Middle frontal gyrus (tissue), 1 donor: ENCODE data around the gene SDK1.

Source experiments
- DNase-seq: peaks from one replicate; pipeline ENCODE4 v3.0.0-alpha.2; 2015; ENCODE audit warnings: low spot score; ENCODE audit errors: extremely low spot score

Gene SDK1

DNA sequence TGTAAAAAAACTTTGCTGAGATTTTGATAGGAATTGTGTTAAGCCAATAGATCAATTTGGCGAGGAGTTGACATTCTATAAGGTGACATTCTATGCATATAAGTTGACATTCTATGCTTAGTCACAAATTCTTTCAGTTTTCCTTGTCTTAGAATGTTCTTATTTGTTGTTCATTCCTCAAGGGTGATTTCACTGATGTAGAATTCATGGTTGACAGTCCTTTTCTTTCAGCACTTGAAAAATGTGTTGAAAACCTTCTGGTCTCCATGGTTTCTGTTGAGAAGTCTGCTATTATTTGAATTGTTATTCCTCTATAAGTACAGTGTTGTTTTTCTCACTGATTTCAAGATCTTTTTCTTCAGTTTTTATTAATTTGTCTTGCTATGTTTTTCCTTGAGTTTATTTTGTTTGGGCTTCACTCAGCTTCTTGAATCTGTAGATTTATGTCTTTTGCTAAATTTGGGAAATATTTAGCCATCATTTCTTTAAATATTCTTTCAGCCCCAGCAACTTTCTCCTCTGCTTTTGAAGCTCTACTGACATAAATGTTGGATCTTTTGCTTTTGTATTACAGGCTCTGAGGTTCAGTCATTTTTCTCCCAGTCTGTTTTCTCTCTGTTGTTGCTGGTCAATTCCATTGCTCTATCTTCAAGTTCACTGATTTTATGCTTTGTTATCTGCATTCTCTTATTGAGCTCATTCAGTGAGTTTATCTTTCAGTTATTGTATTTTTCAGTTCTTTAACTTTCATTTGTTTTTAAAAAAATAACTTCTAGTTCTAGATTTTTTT lies 154.9 kb downstream of the SDK1 start:
- no peak for DNase-seq

DNA sequence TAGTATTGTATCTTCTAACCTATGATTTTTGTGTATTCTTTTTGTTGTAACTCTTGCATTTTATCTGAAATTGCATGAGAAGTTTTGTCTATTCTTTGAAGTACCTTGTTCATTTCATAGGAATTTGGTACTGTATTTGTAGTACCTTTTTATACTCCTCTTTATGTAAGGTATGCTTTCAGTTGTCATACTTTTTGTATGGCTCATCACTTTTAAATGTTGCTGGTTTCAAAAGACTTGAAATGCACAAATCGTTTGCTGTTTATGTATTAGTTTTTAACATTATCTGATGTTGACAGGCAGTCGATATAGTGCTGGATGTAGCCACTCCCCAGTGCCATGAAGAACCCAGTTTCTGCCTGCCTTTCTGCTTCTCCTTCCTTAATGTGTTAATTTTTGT lies 158.1 kb downstream of the SDK1 start:
- no peak for DNase-seq

GRCh38 chr7:3461923-3462322 lies 160.9 kb downstream of the SDK1 start:
- DNase-seq = no peak

DNA sequence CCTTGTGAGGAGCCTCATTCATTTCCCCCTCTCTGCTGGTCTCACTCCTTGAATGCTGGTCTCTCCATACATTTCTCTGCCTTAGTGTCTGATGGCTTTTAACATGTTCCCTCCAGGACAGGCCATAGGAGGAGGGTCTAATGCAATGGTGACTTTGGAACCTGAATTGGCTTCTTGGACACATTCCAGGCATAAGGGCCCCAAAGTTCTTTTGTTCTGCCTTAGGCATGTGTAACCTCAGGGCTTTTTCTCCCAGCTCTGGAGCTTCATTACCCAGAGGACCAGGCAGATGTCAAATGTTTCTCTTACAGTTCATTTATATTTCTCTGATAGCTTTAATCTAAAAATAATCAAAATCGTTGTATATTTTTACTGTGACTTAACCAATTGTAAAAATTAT lies 162.6 kb downstream of the SDK1 start:
- DNase-seq = no peak

DNA sequence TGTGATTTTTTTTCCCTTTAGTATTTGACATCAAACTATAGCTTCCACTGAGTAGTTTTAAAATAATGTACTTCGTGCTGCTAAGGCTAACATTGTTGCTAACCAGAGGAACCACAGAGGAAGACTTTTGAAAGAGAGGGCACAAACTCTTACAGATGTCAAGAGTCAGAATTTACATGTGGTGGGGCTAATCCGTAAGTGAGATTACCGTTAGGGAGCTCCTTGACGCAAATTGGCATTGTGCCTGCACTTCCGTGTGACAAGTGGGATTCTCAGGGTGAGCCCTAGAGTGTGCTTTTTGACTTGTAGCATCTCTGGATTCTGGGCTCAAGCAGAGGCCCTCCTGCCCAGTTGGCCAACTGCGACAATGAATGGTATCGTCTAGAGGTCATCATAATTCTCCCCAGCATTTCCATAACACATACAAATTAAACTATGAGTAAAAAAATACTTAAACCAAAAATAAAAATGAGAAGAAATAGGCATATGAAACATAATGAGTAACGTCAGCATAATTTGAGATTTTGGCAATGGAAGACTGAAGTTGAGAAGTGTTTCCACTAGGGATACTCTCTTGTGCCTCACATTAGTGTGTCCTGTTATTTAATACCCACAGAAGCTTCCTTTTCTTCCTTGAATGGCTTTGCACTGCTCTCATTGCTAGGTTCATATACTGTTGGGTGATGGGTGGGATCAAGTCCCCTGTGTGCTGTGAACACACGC lies 164.0 kb downstream of the SDK1 start:
- no peak for DNase-seq

DNA sequence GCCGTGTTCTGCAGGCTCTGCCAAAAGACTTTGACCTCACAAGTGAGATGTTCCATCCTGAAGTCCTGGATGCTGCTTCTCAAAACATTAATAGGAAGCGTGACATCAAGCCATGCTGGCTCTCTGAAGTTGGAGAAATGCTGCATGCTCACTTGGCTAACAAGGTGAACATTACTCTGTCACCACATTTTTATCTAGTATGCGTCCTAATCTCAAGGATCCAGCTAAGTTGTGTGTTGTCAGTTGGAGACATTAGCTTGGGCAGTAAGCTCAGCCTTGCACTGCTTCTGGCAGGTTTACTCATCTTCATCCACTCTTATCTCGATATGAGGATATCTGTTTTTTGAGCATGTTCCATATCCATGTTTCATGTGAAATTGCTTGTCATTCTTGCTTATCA lies 165.2 kb downstream of the SDK1 start:
- no peak for DNase-seq

GRCh38 chr7:3469641-3470040 lies 168.6 kb downstream of the SDK1 start:
- no peak for DNase-seq

- DNase-seq = no peak
Measured at GRCh38 chr7:3480197-3480596, 179.1 kb downstream of the SDK1 start.

GRCh38 chr7:3481435-3481834 lies 180.4 kb downstream of the SDK1 start:
- DNase-seq = no peak

GRCh38 chr7:3482147-3482921 lies 181.3 kb downstream of the SDK1 start:
- no peak for DNase-seq

- DNase-seq = no peak
Measured at GRCh38 chr7:3486841-3487240, 185.8 kb downstream of the SDK1 start.

DNA sequence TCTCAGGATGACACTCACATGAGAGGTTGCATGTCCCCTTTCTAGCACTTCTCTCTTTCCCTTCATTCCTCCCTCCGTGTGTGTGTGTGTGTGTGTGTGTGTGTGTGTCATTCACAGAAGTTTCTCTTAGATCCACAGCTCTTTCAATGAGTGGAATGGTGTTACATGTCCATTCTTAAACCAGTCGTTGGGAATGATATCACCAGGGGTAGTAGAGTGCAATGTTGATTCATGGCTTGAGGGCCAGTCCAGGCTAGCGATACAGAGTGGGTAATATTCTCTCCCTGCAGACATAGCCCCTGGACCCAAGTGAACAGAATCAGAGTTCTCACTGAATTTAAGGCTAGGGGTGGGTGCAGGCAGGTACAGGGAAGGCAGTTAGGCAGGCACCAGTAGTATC lies 187.8 kb downstream of the SDK1 start:
- DNase-seq = no peak

GRCh38 chr7:3493499-3493898 lies 192.4 kb downstream of the SDK1 start:
- DNase-seq = no peak

DNA sequence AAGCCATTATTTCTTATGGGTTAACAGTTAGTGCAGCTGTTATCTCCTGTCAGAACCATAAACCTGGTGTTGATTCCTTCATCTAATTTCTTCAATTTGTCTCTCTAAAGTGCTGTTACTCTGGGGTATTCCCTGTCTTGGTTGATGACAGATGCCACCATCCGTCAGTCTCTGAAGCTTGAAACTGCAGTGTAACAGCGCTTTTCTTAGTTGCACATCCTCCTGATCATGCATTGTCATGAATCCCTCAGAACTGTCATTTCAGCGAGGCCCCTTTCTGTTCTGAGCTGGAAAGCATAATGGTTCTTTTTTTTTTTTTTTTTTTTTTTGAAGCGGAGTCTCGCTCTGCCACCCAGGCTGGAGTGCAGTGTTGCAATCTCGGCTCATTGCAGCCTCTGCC lies 193.9 kb downstream of the SDK1 start:
- DNase-seq = no peak

DNA sequence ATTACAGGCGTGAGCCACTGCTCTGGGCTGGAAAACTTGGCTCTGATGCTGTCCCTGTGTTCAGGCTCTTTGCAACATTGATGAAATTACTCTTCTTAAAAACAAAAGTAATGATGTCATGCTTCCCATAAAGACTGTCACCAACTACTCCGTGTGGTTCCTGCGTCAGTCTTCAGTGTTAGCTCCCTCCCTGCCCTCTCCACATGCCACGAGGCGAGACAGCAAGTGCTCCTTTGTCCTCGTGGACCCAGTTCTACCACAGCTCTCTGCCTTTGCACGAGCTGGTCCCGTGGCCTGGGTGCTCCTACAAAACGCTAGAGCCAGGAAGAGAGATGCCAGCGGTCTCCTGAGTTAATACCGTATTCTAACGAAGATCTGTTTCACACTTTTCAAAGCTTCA lies 194.5 kb downstream of the SDK1 start:
- DNase-seq = no peak

GRCh38 chr7:3495954-3496353 lies 194.9 kb downstream of the SDK1 start:
- no peak for DNase-seq

GRCh38 chr7:3497796-3498195 lies 196.7 kb downstream of the SDK1 start:
- DNase-seq = no peak

DNA sequence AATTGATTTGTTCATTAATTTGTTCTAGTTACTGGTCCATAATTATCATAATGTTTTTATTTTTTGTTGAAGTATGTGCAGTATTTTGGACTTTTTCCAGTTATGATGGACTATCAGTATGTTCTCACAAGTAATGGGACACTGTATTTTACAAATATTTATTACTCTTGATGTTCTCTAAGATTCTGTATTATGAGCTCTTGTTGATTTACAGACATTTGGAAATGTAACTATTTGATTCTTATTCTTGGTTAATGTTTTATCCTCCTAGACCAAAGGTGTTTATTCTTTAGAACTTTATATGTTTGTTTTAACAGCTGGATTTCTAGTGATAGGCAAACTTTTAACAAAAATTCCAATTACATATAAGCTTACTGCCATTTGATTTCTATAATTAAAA lies 200.6 kb downstream of the SDK1 start:
- DNase-seq = no peak

GRCh38 chr7:3504384-3504783 lies 203.3 kb downstream of the SDK1 start:
- DNase-seq = no peak

DNA sequence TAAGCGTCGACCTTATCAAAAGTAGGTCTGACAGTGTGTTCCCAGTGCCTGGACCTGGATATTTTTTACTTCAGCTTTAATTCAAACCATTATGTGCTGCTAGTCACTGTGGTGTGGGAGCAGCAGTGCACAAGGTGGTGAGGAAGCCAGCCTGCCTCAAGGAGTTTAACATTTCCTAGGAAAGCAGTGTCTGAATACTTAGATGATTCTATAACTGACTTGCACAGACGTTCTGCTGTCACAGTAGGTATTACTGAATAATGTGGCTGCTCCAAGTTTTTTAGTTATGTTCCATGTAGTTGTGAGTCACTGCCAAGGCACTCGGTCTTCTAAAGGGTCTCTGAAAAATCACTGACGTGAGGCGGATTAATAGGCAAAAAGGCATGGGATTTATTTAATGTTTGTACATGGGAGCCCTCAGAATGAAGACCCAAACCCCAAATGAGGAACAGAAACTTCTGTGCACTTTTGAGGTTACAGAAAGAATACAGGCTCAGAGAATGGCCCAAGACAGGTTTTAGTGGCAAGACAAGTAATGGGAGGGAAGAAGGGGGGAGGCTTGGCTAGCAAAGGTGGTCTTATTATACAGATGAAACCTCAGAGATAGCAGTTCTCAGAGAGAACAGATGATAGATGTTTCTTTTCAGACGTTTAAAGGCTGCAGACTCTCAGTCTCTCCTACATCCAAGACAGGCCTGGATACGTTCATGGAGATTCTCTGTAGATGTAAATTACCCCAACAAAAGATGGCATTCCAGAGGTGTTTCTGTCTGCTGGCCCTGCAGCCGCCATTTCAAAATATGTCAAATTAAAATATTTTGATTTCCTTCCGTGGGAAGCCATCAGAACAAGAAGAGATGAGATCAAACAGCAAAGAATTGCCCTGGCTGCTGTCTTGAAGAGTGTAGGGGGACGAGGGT lies 209.3 kb downstream of the SDK1 start:
- no peak for DNase-seq

- no peak for DNase-seq
Measured at GRCh38 chr7:3517344-3517743, 216.3 kb downstream of the SDK1 start.
